Measurements from ENCODE around the gene NFATC1. TPM values are rescaled to one million over a fixed set of nuclear protein-coding genes. Genes with fewer than 3 reads are reported as not detected.

NFATC1 gene
- total RNA-seq, 4 donors from 2014 or later = 5.3 to 19.1 (median 11.8) TPM

DNA sequence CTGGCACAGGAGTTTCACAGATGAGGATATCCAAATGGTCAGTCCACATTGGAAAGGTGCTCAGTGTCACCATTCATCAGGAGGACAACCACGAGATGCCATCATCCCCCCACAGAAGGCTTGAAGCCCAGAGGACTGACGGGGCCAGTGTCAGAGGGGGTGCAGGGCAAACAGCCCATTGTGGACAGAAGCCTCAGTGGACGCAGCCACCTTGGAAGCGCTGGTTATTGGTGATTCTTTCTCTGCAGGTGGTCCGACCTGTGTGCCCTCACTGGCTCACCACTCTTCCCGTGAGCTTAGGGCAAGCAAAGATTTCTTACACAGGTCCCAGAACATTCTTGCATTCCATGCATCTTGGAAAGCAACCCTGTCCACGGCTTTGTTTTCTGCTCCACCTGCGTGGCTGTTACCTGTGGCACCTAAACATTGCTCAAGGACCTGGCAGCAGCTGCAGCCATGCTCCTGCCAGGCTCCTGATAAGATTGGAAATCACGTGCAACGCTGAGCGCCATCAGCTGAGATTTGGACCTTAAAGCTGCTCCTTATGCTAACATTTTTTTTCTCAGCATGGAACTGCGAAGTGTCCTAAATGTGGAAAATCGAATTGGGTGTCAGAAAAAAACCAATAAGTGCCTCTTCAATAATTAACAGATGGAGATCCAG lies 172.9 kb downstream of the NFATC1 start:
- 70 to 77% methylated on average over 5 to 13 of the region's 13 CpGs for WGBS, 2 donors (ENCODE audit: low coverage in 1 of 2)
- in situ Hi-C loops (cut with MboI; ENCODE audit: low pct_ligation_motif_present in 1 of 4, low pct_unique_long_range_greater_than_20kb in 1 of 4, low sequenced_read_pairs in 3 of 4) = no loop called here
- intact Hi-C loops (cut with DNase I; ENCODE audit: low total_unique reads) = no loop called here

GRCh38 chr18:79569720-79570119 lies 174.0 kb downstream of the NFATC1 start:
- intact Hi-C loops (cut with DNase I; ENCODE audit: low total_unique reads) (no loop called here), in situ Hi-C loops (cut with MboI; ENCODE audit: low pct_ligation_motif_present in 1 of 4, low pct_unique_long_range_greater_than_20kb in 1 of 4, low sequenced_read_pairs in 3 of 4) (no loop called here)
- no peak overlapping the region for H3K27ac ChIP-seq
- 54 to 81% methylated on average over 13 to 18 of the region's 18 CpGs for WGBS, 2 donors (ENCODE audit: low coverage in 1 of 2)
- H3K27me3 ChIP-seq = peaks cover 7% of the 10 kb centered on the region
- no peaks in the 10 kb centered on the region for H3K4me1 ChIP-seq
- H3K36me3 ChIP-seq = no peaks in the 10 kb centered on the region
- TF ChIP-seq POLR2AphosphoS5 (IDR thresholded peaks at IDR 0.05) = no peak
- H3K4me3 ChIP-seq = no peak overlapping the region
- peaks cover 0 to 13% of the 10 kb centered on the region in 2 donors for H3K9me3 ChIP-seq
- peak; percentile 5 for DNase-seq

More for the DNA sequence above, 172.9 kb downstream of the NFATC1 start:
- Histone ChIP-seq H3K27ac (no peak overlapping the region), H3K27me3 (peaks cover 7% of the 10 kb centered on the region), H3K4me1 (no peaks in the 10 kb centered on the region), H3K36me3 (no peaks in the 10 kb centered on the region), H3K4me3 (no peak overlapping the region), H3K9me3 (peaks cover 0 to 9% of the 10 kb centered on the region in 2 donors)
- TF ChIP-seq POLR2AphosphoS5 (IDR thresholded peaks at IDR 0.05) (no peak), EP300 (IDR thresholded peaks at IDR 0.05; ENCODE audit: low read depth) (no peak), POLR2A (IDR thresholded peaks at IDR 0.05) (no peak), CTCF (IDR thresholded peaks at IDR 0.05) (no peak)
- DNase-seq = no peak

GRCh38 chr18:79570266-79571201 lies 174.8 kb downstream of the NFATC1 start:
- Histone ChIP-seq H3K36me3 (no peaks in the 10 kb centered on the region), H3K4me1 (peaks cover 0 to 3% (median 0%) of the 10 kb centered on the region in 4 donors), H3K9me3 (peaks cover 0 to 13% of the 10 kb centered on the region in 2 donors), H3K27me3 (peaks cover 7% of the 10 kb centered on the region), H3K27ac (no peak overlapping the region), H3K4me3 (no peak overlapping the region)
- 50 to 58% methylated on average over 9 to 26 of the region's 26 CpGs for WGBS, 2 donors (ENCODE audit: low coverage in 1 of 2)
- no peak for TF ChIP-seq CTCF (IDR thresholded peaks at IDR 0.05)
- no peak for TF ChIP-seq POLR2A (IDR thresholded peaks at IDR 0.05)
- TF ChIP-seq POLR2AphosphoS5 (IDR thresholded peaks at IDR 0.05) = no peak
- TF ChIP-seq EP300 (IDR thresholded peaks at IDR 0.05; ENCODE audit: low read depth) = no peak
- in situ Hi-C loops (cut with MboI; ENCODE audit: low pct_ligation_motif_present in 1 of 4, low pct_unique_long_range_greater_than_20kb in 1 of 4, low sequenced_read_pairs in 3 of 4) (no loop called here), intact Hi-C loops (cut with DNase I; ENCODE audit: low total_unique reads) (no loop called here)
- peak; percentile 4 for DNase-seq

DNA sequence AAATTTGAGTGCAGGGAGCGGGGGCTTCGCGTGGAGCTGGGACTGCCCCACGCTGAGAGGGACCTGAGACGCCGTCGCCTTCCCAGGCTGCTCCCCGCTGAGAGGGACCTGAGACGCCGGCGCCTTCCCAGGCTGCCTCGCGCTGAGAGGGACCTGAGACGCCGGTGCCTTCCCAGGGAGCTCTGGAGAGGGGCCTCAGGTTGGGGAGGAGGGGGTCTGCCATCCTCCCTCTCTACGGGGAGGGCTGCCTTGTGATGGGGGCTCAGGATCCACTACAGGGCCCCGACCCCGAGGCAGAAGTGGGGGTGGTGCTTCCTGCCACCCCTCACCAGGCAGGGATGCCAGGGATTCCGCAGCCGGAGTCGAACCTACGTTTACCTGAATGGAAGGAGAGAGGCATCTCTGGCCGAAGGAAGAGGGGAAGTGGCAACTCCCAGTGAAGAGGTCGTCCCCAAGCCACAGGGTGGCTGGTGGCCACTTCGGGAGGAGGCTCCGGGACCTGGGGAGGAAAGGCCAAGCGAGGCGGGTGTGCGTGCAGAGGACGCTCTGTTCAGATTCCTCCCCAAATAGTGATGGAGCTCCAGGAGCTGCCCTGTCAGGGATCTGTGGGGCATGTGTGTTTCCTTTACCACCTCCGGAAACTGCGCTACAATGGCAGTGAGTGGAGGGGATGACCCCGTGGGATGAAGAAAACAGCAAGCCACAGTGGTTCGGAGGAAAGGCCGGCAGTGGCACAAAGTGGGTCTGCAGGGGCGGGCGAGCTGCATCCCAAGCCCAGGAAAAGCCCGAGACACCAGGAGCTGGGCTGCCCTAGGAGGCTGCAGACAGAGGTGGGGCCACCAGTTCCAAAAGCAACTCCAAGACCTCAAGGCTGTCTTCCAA lies 175.7 kb downstream of the NFATC1 start:
- Histone ChIP-seq H3K36me3 (no peaks in the 10 kb centered on the region), H3K4me1 (peaks cover 1 to 11% (median 2%) of the 10 kb centered on the region in 4 donors), H3K27me3 (peaks cover 7% of the 10 kb centered on the region), H3K9me3 (peaks cover 0 to 13% of the 10 kb centered on the region in 2 donors), H3K4me3 (no peak overlapping the region), H3K27ac (no peak overlapping the region)
- peak; percentile 3 for DNase-seq
- in situ Hi-C loops (cut with MboI; ENCODE audit: low pct_ligation_motif_present in 1 of 4, low pct_unique_long_range_greater_than_20kb in 1 of 4, low sequenced_read_pairs in 3 of 4) (no loop called here), intact Hi-C loops (cut with DNase I; ENCODE audit: low total_unique reads) (no loop called here)
- WGBS, 2 donors (ENCODE audit: low coverage in 1 of 2) = 88 to 90% methylated on average over 10 to 38 of the region's 38 CpGs
- TF ChIP-seq EP300 (IDR thresholded peaks at IDR 0.05; ENCODE audit: low read depth) = no peak

All from transverse colon (tissue), 4 donors.